Cortex of kidney (tissue), 1 donor: ENCODE measurements around the gene SSBP4.

Source experiments
- DNase-seq: peaks from one replicate; lab custom pipeline; 2025; lab: John Stamatoyannopoulos, UW

SSBP4 gene

DNA sequence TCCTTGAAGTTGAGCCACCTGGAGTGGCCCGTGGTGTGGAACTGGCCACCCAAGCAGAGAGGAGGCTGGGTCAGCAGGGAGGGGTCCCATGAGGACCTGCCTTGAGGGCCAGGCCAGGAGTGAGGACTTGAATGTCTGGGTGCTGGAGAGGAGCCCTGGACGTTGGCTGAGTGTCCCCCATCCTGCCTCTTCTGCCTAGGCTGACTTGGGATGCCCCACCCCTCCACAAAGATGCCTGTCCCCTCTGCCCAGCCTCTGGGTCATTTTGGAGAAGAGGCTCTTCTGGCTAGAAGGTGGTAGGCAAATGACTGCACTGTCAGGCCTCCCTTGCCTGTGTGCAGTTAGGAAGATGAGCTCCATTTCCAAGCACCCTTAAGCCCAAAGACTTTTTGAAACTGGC is 1.7 kb downstream of the SSBP4 start:
- DNase-seq, result no peak

DNA sequence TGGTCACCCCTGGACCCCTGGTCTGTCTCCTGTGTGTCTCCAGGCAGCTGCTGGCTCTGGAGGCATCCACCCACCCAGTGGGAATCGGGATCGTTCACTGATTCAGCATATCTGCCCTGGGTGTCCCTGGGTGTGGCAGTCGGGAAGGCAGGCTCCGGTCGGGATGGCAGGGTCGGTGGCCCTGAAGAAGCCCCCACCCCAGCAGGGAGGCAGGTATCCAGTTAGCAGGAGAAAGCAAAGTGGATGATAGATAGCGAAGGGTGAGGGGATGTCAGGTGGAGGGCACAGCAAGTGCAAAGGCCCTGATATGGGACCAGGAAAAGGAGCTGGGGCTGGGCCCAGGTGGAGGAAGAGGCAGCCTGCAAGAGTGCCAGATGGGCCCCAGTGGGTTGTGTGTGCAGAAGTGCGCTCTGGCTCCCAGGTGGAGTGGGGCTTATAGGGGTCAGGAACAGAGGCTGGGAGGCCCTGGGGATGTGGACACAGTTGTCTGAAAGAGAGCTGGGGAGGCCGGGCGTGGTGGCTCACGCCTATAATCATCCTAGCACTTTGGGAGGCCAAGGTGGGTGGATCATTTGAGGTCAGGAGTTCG is 2.3 kb downstream of the SSBP4 start:
- no peak for DNase-seq

DNA sequence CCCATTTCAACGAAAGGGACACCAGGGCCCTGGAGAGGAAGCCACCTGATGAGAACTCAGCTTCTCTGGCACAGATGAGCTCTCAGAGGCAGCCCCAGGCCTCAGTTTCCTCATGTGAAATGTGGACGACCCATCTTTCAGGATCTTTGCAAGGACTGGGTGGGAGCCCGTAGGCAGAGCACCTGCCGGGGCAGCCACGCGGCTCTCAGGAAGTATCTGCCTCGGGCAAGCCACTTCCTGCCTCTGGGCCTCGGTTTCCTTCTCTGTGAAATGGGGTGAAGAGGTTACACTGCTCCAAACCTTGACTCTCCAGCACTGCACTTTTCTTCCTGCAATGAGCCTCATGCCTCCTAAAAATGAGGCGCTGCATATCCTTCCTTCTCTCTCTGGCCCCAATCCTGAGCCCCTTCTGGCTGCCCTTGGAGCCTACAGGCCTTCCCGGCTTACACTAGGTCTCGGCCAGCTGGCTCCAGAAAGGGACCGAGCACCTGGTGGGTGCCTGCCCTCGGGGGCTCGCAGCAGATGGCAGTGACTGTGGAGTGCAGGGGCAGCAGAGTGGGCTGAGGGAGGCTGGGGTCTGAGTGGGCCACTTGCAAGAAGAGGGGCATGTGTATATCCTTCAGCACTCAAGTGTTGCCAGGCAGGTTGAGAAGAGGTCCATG is 3.5 kb downstream of the SSBP4 start:
- DNase-seq, result no peak

DNA sequence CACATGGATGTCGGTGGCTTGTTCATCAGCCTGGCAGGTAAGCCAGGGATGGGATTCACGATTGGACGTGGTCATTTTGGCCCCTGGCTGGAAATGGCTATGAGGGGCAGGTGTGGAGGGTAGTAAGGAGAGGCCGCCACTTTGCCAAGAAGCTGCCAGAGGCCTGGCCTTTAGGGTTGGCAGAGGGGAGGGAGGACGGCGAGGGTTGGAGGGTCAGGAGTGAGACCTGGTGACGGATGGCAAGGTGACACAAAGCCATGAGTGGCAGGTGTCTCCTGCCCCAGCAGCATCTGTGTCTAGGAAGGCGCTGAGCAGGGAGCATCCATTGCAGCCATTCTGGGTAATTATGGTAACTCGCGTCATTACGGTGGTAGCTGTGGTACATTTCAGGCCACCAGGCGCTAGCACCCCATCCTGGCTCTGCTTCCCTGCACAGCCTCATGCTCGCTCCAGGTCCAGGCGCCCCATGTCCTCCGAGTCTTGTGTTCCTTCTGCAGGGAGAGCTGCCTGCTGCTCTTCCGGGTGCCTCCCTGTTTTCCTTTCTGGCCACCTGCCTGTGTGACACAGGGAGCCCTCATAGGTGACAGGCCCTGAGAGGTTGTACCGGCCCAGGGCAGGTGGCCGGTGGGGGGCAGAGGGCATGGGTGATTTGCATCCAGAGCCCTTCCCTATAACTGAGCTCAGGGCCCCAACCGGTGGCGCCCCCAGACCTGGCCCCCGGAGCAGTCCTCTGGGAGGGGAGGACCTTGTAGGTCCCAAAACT is 4.2 kb downstream of the SSBP4 start:
- DNase-seq, result no peak

DNA sequence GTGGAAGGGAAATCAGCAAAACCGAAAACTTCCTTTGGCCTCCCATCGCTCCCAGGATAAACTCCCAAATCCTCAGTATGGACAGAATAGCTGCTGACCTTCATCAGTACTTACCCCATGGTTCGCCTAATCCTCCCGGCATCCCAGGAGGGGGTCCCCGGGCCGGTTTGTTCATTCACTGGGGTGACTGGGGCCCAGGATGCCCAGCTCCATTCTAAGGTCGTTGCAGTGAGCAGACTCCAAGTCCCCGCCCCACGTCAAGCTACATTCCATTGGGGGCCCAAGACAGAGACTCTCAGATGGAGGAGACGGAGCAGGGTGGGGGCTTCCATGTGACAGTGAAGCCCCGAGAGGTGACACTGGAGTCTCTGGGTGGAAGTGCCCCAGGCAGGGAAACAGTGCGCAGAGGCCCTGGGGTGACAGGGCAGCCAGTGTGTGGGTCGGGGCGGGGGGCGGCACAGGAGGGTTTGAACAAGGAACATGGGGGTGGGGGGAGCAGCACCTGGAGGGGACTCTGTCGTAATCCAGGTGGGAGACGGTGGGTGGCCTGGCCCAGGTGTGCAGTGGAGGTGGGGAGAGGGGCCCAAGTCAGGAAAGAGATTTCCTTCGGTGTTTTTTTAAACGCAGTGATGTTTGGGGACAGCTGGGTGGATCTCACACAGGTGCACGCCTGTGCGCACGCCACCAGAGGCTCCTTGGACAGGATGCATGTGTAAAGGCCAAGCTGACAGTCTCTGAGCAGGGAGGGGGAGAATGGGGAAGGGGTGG is 5.1 kb downstream of the SSBP4 start:
- no peak for DNase-seq

DNA sequence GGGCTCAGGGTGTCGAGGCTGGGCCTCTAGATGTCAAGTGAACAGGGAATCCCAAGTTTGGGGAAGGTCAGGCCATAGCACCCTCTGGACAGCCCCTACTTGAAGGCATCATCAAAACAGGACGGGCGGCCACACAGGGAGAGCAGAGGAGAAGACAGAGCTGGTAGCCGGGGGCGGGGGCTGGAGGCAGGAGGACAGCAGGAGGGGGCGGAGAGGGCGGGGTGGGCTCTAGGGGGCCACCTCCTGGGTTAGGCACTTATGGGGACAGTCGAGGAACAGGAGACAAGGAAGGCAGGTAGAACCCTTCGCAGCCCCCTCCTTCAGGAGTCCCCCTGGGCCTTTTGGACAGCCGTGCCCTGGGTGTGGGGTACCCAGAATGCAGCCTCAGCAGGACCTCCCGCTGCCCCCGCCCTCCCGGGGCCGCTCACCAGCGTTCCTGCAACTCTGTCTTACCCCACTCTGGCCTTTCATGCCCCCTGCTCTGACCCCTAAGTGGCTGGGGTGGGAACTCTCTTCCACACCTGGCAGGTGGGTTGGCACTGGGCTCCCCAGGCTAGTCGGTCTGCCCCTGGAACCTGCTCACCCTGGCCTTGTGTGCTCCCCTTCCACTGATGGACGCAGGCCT is 5.8 kb downstream of the SSBP4 start:
- DNase-seq, result no peak

DNA sequence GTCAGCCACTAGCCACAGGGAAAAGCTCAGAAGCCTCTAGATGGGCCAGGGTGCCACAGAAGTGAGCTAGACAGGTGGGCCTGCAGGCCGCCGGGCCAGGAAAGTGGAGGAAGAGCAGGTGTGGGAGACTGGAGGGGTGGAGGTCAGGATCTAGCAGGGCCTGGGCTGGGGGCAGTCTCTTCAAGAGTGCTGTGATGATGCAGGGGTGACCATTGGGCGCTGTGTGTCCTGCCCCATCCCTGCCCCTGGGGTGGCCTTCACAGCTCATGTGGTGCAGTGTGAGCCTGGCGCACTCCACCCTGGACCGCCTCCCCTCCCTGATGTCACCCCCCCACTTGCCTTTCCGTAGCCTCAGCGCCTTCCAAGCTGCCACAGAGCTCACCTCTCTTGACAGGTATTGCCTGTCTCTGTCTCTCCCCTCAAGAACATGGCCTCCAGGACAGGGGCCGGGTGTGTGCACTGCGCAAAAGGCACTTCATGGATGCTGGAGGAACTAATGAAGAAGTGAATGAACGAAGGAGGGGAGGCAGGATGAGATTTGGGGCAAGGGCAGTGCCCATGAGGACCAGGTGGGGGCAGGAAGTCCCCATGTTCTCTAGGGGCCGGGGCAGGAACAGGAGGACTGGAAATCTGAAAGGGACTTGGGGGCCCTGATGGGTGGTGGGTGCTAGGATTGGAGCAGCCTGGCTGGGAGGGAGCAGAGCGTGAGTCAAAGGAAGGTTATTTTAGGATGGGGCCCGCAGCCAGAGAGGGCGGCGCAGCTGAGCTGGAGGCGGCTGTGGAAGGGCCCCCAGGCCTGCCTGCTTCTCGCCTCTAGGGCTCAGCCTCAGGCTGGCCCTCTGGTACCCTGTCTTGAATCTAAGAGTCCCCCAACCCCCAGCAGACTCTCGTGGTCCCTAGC is 6.6 kb downstream of the SSBP4 start:
- DNase-seq, result no peak

DNA sequence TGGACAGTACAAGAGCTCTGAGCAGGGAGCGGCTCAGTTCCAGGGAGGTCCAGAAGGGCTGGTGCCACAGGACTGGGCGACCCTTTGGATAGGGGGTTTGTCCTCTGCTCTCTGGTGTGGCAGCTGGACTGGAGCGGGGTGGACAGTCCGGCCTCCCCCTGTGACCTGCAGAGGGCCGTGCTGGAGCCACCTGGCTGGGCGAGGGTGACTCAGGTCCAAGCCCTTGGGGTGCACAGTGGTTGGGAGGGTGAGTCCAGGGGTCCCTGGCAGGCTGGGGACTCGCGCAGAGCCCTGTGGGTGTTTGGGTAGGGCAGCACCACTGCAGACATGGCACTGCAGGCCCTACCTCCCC is 7.2 kb downstream of the SSBP4 start:
- no peak for DNase-seq

DNA sequence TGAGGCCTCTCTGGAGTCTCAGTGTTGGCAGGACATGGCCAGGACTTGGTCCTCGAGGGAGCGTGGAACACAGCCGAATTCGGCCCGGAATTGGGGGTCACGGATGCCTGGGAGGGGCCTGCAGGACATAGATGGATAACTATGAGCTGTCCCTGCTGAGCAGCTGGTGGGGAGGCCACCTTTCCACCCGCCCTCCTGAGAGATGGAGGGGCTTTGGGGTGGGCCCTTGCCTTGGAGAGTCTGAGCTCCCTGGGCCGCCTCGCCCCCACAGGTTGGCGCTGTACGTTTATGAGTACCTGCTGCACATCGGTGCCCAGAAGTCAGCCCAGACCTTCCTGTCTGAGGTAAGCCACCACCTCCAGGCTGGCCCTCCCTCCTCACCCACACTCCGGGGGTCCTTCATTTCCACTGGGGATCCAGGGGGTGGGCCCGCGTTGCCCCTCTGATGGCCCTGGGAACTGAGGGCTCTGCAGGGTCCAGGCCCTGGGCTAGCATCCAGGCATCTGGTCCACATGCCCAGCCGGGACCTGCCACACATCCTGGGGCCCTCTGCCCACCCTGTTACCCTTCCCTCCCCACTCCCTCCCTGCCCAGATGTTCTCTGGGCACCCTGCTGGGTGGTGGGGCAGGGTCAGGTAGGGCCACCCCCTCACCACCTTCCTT is 8.0 kb downstream of the SSBP4 start:
- DNase-seq, result no peak

DNA sequence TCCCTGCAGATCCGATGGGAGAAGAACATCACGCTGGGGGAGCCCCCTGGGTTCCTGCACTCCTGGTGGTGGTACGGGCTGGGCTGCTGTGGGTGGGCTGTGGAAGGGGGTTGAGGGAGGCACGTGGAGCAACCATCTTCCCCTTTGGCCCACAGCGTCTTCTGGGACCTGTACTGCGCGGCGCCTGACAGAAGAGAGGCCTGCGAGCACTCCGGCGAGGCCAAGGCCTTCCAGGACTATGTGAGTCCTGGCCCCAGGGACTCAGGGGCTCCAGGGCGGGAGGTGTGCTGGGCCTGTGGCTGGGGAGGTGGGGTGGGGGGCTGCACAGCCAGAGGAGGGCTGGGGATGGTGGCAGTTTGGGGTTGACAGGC is 8.5 kb downstream of the SSBP4 start:
- no peak for DNase-seq

DNA sequence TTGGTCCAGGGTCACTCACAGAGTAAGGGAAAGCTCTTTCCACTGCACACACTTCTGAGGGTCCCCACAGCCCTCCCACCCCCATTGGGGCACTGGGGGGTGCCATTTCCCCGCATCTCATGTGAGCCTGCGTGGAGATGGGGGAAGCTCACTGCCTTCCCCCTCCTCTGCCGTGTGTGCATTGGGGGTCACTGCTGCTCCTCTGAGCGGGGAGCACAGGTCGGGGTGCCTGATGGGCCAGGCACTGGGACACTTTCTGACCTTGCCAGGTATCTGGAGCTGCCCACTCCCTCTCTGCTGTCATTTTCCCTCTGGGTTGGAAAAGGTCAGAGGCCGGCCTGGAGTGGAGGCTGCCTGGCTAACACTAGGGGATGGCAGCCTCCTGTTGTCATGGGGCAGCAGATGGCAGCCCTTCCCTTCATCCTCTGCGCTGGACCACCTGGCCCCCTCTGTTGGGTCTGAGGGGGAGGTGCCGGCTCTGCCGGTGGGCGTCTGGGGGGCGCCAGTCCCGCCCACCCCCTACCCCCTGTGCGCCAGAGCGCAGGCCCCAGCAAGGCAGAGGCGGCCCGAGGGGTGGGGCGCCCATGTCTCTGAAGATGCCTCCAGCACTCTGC is 9.1 kb downstream of the SSBP4 start:
- no peak for DNase-seq

DNA sequence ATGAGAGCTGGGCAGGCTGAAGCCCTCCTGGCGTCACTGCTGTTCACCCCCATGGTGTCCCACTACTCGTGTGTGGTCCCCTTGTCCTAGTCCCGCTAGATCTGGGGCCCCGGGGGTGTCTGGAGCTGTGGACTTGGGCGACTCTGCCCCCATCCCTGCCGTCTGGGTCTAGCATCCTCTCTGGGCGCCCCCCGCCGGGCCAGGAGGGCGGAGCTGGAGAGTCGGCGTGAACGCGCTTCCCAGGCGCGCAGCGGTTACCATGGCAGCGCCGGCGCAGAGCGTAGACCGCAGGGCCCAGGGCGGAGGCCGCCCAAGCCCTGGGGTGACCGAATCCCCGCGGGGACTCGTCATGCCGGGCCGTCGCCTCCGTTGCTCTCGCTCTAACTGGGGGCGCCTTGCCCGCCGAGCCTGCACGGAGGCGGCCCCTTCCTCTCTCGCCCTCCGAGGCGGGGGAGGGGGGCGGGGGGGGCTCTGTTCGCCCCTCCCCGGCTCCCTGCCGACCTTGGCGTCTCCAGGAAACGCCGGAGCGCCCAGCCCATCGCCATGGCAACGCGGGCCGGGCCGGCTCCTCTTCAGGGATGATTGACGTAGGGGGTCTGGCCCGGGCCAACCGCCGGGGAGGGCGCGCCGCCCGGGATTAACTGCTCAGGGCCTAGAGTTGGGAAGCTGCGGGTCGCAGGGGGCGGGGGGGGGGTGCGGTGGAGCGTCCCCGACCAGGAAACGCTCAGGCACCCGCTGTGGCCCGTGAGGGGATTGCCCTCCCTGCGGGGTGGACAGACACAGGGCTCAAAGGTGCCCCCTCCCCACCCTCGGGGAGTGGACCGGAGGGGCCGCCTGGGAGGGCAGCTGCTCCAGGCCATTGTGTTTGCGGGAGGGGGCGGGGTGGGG is 9.8 kb downstream of the SSBP4 start:
- no peak for DNase-seq

DNA sequence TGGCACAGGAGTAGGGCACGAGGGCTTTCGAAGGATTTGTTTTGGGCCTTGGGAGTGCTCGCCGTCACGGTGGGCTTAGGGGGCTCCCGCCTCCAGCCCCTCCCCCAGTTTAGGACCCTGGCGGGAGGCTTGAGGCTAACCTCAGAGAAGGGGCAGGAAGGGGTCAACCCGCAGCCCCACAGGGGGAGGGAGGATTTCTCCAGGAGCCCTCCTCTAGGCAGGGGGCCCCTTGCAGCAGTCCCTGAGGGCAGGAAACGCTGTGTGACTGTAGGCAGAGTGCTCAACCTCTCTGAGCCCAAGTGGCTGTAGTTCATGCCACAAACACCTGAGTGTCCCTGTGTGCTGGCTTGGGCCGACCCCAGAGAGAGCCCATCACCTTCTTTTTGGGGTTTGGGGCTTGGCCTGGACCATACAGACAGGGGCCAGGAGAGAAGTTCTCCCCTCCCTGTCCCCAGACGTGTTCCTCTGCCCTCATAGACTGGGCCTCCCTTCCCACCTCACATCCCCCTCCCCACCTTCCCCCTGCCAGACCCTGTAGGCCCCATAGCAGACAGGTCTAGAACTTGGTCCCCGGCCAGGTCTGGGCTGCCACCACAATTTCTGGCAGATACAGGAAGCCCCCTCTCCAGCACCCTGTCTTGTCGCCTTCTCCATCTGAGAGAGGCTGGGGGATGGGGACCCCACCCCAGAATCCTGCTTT is 10.7 kb downstream of the SSBP4 start:
- DNase-seq, result no peak

DNA sequence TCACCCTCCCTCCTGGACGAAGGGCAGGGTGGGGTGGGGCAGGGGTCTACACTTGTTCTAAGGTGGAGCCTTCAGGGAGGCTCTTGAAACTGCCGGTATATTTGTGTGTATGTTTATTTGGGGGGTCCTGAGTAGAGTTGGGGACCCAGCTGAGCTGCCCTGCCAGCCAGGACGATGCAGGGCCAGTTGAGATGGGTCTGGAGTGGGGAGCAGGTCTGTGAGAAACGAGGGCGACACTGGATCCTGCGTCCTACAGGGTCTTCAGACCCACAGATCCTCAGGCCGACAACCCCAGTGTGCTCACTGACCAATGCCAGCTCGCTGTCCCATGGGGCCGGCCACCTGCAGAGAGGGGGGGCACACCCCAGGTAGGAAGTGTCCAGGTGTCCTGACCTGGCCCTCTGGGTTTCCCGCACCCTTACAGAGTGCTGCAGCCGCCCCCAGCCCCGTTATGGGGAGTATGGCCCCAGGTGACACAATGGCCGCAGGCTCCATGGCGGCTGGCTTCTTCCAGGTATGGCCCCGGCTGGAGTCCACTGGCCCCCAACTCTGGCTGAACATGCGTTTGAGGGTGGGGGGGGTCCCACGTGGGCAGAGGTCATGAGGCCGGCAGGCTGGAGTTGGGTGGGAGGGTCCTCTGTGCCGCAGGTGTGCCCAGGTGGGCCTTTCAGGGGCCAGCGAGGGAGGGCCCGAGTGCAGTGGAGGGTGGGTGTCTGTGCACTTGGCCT is 11.4 kb downstream of the SSBP4 start:
- no peak for DNase-seq

DNA sequence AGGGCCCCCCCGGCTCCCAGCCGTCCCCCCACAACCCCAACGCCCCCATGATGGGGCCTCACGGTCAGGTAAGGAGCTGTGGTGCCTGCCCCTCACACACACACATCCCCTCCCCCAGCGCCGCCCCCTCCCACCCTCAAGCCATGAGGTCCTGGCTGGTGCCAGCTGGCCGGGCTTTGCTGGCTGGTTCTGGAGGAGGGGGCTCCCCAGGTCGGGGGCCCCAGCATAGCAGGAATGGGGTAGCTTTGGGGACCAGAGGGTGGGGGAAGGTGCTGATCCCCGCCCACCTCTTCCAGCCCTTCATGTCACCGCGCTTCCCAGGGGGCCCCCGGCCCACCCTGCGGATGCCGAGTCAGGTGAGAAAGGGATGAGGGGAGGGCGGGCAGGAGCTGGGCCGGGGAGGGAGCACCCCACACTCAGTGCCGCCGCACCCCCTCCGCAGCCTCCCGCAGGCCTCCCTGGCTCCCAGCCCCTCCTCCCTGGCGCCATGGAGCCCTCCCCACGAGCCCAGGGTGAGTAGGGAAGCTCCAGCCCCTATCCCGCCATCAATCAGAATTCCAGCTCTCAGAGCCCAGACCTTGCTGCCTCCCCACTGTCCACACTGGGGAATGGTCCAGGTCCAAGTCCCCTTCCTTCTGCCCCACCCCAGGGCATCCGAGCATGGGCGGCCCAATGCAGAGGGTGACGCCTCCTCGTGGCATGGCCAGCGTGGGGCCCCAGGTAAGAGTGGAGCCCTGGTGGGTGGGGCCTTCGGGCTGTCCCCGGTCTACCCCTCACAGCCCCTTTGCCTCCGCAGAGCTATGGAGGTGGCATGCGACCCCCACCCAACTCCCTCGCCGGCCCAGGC is 12.4 kb downstream of the SSBP4 start:
- DNase-seq, result no peak

DNA sequence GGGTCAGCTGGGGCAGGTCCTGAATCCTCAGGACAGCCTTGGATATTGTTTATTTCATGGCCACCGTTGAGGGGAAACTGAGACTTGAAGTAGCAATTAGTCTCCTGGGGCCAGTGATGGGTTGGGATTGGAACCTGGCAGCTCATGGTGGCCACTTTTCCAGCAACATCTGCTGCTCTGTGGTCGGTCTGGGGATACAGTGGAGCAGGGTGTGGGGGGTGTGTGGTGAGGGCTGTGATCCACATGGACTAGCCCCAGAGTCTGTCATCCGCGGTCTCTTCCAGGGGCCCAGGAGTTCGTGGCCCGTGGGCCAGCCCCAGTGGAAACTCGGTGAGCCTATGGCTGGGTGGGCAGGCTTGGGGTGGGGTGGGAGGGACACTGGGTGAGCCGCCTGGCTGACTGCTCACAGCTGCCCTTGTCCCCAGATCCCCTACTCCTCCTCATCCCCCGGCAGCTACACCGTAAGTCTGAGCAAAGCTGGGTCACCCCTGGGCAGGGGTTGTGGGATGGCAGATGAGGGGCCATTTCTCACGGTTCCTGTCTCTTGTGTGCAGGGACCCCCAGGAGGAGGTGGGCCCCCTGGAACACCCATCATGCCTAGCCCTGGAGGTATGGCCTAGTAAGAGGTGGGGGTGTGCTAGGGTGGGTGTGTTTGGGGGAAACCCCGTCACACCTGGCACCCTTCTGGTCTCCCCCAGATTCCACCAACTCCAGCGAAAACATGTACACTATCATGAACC is 13.2 kb downstream of the SSBP4 start:
- no peak for DNase-seq
